ENCODE data around the gene CCNY. TPM values are rescaled to one million over a fixed set of nuclear protein-coding genes. Genes with fewer than 3 reads are reported as not detected.

CCNY gene
- total and polyA plus RNA-seq, 2 of the 13 experiments (the other 11 are each of a cell fraction or from before 2014, with no cell fraction given), result 48.2 to 54.7 TPM

DNA sequence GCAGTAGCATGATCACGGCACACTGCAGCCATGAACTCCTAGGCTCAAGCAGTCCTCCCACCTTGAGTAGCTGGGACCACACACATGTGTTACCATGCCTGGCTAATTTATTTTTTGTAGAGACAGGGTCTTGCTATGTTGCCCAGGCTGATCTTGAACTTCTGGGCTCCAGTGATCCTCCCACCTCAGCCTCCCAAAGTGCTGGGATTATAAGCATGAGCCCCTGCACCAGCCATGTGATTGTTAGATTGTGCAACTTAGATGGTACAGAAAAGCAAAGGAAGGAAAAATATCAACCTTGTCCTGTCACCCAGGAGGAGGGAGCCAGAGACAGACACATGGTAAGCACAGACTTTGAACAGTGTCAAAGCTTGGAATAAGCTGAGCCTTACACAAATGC lies 73.5 kb downstream of the CCNY start (continued):
- no peak for TF ChIP-seq ZFP90 (CRISPR knock-in tag; IDR thresholded peaks at IDR 0.05; ENCODE audit: borderline replicate concordance)
- no peak for TF ChIP-seq PHF21A (CRISPR knock-in tag; IDR thresholded peaks at IDR 0.05)
- no peak for TF ChIP-seq ZNF329 (CRISPR knock-in tag; IDR thresholded peaks at IDR 0.05; ENCODE audit: low read depth)
- TF ChIP-seq ARNT (IDR thresholded peaks at IDR 0.05), result no peak
- no peak for TF ChIP-seq ZNF660 (CRISPR knock-in tag; IDR thresholded peaks at IDR 0.05; ENCODE audit: borderline replicate concordance, low read depth)
- TF ChIP-seq ZNF616 (CRISPR knock-in tag; IDR thresholded peaks at IDR 0.05; ENCODE audit: low read depth), result no peak
- TF ChIP-seq HOXA7 (CRISPR knock-in tag; IDR thresholded peaks at IDR 0.05), result no peak
- TF ChIP-seq PAWR (CRISPR knock-in tag; IDR thresholded peaks at IDR 0.05; ENCODE audit: borderline replicate concordance), result no peak
- TF ChIP-seq ZNF460 (CRISPR knock-in tag; IDR thresholded peaks at IDR 0.05; ENCODE audit: borderline replicate concordance), result no peak
- no peak for TF ChIP-seq ZNF468 (CRISPR knock-in tag; IDR thresholded peaks at IDR 0.05)
- no peak for TF ChIP-seq ZNF407 (CRISPR knock-in tag; IDR thresholded peaks at IDR 0.05; ENCODE audit: not compliant biosample characterization)
- TF ChIP-seq ZNF180 (CRISPR knock-in tag; IDR thresholded peaks at IDR 0.05; ENCODE audit: borderline replicate concordance, low read depth), result no peak
- no peak for TF ChIP-seq ZNF337 (CRISPR knock-in tag; IDR thresholded peaks at IDR 0.05; ENCODE audit: borderline replicate concordance, low read depth)
- TF ChIP-seq IKZF1 (IDR thresholded peaks at IDR 0.05), result no peak
- TF ChIP-seq ZNF354B (CRISPR knock-in tag; IDR thresholded peaks at IDR 0.05), result no peak
- TF ChIP-seq ZNF652 (CRISPR knock-in tag; IDR thresholded peaks at IDR 0.05; ENCODE audit: borderline replicate concordance, low read depth), result no peak
- no peak for TF ChIP-seq ZNF503 (CRISPR knock-in tag; IDR thresholded peaks at IDR 0.05)
- TF ChIP-seq PRMT3 (CRISPR knock-in tag; IDR thresholded peaks at IDR 0.05; ENCODE audit: borderline replicate concordance, low read depth), result no peak
- TF ChIP-seq ZNF784 (CRISPR knock-in tag; IDR thresholded peaks at IDR 0.05; ENCODE audit: borderline replicate concordance), result no peak
- no peak for TF ChIP-seq GFI1 (CRISPR knock-in tag; IDR thresholded peaks at IDR 0.05; ENCODE audit: borderline replicate concordance)
- no peak for TF ChIP-seq CCDC6 (CRISPR knock-in tag; IDR thresholded peaks at IDR 0.05)

Data from HepG2 (cell line).